Right ventricle myocardium inferior (tissue), 1 donor: Measurements from ENCODE around the gene EBLN2. TPM values are rescaled to one million over a fixed set of nuclear protein-coding genes. Genes with fewer than 3 reads are reported as not detected.

Experiments used
- ATAC-seq: fragments of 200-7000 bp; cut with Tn5 transposase; one replicate; pipeline ENCODE4 v1.9.1; 2020; ENCODE audit warnings: mild to moderate bottlenecking, moderate library complexity
- DNase-seq: peaks from one replicate; pipeline ENCODE4 v3.0.0; 2021; ENCODE audit errors: missing footprints
- intact Hi-C: fragments of 100-400 bp; cut with DNase I; formaldehyde crosslinking; loops from one replicate; pipeline ENCODE4 v1.11.0; 2022
- long read RNA-seq: library from polyadenylated mRNA; unstranded; transcript quantifications from one replicate; pipeline ENCODE4 v2.0.0, GENCODE V29; 2021
- total RNA-seq: library from RNA; stranded (reverse); fragmentation: NEBNext Ultra II Directional; extraction: Animal tissue kit (Norgen Biotek cat#: 25700); gene quantifications from one replicate; pipeline ENCODE4 v1.2.1, GENCODE V29; 2021
- donor health status: DM: no; HTN: yes; CAD: no; lungs with severe emphysema.

Gene EBLN2
- 0.87 TPM for total RNA-seq
- long read RNA-seq, result 0 reads

GRCh38 chr3:73061416-73061815 is at the start of gene EBLN2:
EBLN2 (plus strand) TSS chr3:73061659; CDS start chr3:73062082, 423 bp downstream.
- peak; percentile 93 for ATAC-seq
- intact Hi-C loops, result loop anchor here (1.0 kb wide), 1 partner anchor 101 kb away; no protein-coding TSS in a partner anchor
- DNase-seq, result no peak

GRCh38 chr3:73018298-73018697 is 43.2 kb upstream of the EBLN2 start:
- intact Hi-C loops, result no loop called here
- no peak for DNase-seq
- no peak for ATAC-seq

- intact Hi-C loops, result no loop called here
- ATAC-seq (no peak), DNase-seq (no peak)
Measured at GRCh38 chr3:73018790-73019441, 42.5 kb upstream of the EBLN2 start.

- ATAC-seq (no peak), DNase-seq (no peak)
- intact Hi-C loops, result no loop called here
Measured at GRCh38 chr3:73021301-73021835, 40.1 kb upstream of the EBLN2 start.

DNA sequence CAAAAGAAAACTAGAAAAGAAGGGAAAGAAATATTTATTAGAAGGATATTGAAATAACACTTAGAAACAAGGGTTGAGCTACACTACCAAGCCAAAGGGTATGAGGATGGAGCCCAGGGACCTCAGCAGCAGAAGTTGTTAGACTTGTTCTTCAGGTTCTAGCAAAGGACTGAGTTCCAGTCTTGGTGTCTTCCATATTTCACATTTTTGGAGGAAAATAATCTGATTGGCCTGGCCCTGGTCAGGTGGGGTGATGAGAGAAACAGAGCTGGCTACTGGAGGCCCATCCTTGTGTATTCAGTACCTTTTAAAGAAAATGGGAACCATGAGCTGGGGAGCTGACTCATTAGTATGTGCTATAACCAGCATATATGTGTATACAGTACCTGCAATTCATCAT is 36.6 kb upstream of the EBLN2 start:
- DNase-seq (no peak), ATAC-seq (no peak)
- intact Hi-C loops, result no loop called here

GRCh38 chr3:73026111-73026759 is 35.2 kb upstream of the EBLN2 start:
- DNase-seq (no peak), ATAC-seq (no peak)
- intact Hi-C loops, result no loop called here

- DNase-seq (no peak), ATAC-seq (no peak)
- intact Hi-C loops, result no loop called here
Measured at GRCh38 chr3:73026760-73027113, 34.7 kb upstream of the EBLN2 start.

DNA sequence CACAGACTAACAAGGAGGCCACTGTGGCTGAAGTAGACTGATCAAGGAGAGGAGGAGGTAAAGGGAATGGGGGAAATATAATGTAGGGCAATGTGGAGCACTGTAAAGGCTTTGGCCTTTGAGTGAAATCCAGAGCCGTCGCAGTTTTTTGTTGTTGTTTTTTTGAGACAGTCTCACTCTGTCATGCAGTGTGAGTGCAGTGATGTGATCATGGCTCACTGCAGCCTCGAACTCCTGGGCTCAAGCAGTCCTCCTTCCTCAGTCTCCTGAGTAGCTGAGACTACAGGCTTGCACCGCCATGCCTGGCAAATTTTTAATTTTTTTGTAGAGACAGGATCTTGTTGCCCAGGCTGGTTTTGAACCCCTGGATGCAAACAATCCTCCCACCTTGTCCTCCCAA is 32.7 kb upstream of the EBLN2 start:
- ATAC-seq, result no peak
- intact Hi-C loops, result no loop called here
- DNase-seq, result no peak

DNA sequence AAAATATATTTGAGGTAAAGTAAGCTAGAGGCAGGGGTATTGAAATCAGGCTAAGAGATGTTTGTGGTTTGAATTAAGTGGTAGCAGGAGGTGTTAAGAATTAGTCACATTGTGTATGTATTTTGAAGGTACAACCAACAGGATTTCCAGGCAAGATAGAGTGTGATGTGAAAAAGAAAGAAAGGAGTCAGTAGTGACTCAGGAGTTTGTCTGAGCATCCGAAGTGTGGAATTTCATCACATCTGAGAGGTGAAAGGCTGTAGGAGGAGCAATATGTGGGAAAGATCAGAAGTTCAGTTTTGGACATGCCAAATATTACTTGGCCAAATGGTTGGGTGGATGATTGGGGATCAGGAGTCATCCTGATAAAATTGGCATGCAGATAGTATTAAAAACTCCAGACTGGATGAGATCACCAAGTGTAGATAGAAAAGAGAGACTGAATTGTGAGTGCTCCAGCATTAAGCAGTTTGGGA is 32.1 kb upstream of the EBLN2 start:
- no peak for DNase-seq
- ATAC-seq, result peak; percentile 78
- intact Hi-C loops, result no loop called here

- intact Hi-C loops, result no loop called here
- DNase-seq (no peak), ATAC-seq (no peak)
Measured at GRCh38 chr3:73030073-73030597, 31.3 kb upstream of the EBLN2 start.

DNA sequence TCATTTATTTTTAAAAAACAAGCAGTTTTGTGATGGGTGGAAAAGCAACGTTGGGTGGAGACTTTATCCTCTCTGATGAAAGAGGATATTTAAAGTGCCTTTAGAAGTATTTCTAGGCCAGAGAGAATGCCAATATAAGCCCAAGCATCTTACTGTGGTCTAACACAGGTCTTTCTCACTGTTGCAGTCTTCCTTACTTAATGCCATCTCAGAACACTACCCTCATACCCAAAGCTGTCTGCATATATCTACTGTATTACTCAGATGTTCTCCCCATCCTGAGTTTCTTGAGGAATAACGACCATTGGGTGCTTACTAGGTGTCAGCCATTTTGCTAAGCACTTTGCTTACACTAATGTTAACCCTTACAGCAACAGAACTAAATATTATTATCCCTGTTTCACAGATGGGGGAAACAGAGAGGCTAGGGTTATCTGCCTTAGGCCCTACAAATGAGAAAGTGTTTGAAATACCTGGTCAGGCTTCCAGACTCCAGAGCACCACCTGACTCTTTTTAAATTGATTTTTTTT is 29.8 kb upstream of the EBLN2 start:
- DNase-seq (no peak), ATAC-seq (no peak)
- intact Hi-C loops, result no loop called here

DNA sequence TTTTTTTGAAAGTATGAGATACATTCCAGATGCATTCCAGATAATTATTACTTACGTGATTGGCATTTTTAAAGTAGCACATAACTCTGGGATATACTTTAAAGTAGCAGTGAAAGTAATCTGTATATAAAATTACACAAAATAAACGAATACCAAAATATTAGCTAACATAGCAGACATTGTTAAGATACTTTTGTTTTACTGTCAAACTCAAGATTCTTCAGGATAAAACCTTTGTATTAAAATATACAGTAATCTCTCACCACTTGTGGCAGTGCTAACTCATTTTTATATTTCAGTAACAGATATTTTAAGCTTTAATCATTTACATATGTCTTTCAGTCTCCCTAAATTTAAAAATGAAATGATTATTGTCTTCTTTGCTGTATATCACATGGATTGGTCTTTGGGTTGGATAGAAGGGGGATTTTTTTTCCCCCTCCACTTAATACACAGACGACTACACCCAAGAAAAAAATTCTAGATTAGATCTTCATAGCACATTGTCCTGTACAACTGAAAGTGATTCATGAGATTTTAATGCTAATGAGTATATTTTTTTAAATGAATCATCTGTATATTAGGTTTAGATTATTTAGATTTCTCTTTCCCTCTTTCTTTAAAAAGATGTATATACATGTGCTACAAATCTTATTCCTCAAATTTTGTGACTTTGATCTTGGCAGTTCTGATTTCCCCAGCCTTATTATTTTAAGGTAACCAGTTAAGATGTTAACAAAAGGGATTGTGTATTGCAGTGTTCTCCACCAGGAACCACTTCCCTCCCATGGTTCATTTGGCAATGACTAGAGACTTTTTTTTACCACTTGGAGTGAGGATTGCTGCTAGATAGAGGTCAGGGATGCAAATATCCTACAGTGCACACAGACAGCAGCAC is 24.5 kb upstream of the EBLN2 start:
- DNase-seq (no peak), ATAC-seq (no peak)
- intact Hi-C loops, result no loop called here

GRCh38 chr3:73041537-73041936 is 19.9 kb upstream of the EBLN2 start:
- peak; percentile 38 for ATAC-seq
- intact Hi-C loops, result loop anchor here (5.0 kb wide), 1 partner anchor 79 kb away; no protein-coding TSS in a partner anchor

GRCh38 chr3:73043414-73043813 is 18.0 kb upstream of the EBLN2 start:
- ATAC-seq, result no peak
- intact Hi-C loops, result loop anchor here (5.0 kb wide), 1 partner anchor 81 kb away; no protein-coding TSS in a partner anchor
- DNase-seq, result no peak

More at GRCh38 chr3:73041537-73041936, 19.9 kb upstream of the EBLN2 start:
- DNase-seq, result no peak

DNA sequence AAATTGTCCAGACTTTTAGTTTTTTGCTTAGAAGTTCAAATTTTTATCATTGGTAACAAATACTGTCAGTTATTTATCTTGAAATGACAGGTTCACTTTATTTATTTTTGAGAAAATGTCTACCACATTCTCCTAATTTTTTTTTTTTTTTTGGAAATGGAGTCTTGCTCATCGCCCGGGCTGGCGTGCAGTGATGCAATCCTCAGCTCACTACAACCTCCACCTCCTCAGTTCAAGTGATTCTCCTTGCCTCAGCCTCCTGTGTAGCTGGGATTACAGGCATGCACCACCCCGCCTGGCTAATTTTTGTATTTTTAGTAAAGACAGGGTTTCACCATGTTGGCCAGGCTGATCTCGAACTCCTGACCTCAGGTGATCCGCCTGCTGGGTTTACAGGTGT is 16.1 kb upstream of the EBLN2 start:
- no peak for ATAC-seq
- DNase-seq, result no peak
- intact Hi-C loops, result no loop called here

DNA sequence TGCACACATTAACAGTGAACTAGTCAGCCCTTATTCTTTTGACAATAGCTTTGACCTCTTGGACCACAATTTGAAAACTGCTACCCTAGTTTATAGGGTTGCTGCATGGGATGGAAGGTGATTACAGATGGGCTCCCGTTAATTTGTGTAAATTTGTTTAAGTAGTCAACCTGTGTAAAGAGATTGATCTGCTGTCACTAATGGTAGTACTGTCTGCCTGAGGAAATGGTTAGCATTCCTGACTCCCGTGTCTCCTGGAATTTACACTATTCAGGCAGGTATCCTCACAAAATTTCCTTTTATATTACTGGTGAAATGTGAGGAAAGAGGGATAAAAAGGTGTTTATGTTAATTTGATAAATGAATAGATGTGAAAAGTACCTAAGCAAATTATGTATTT is 15.3 kb upstream of the EBLN2 start:
- ATAC-seq (no peak), DNase-seq (no peak)
- intact Hi-C loops, result no loop called here

- ATAC-seq, result no peak
- no peak for DNase-seq
- intact Hi-C loops, result no loop called here
Measured at GRCh38 chr3:73049319-73049718, 12.1 kb upstream of the EBLN2 start.

GRCh38 chr3:73052857-73053256 is 8.6 kb upstream of the EBLN2 start:
- ATAC-seq (no peak), DNase-seq (no peak)
- intact Hi-C loops, result no loop called here

- no peak for DNase-seq
- ATAC-seq, result no peak
- intact Hi-C loops, result no loop called here
Measured at GRCh38 chr3:73055583-73055982, 5.9 kb upstream of the EBLN2 start.
